Heart right ventricle (tissue), 16 donors: Measurements from ENCODE around the gene TCF12. TPM values are rescaled to one million over a fixed set of nuclear protein-coding genes. Genes with fewer than 3 reads are reported as not detected.

Source experiments
- ATAC-seq, 8 donors: fragments of 200-7000 bp; cut with Tn5 transposase; one replicate each; pipeline ENCODE4 v1.9.1; 2020; ENCODE audit warnings: mild to moderate bottlenecking in 8 of 8, moderate library complexity in 8 of 8, moderate number of reproducible peaks in 1 of 8
- DNase-seq, 2 donors: peaks; one replicate each; pipeline ENCODE4 v3.0.0-alpha.2; 2020
- H3K27ac ChIP-seq, 10 donors: fragments of 200-600 bp; sonication (generic) in 2 of 10; one replicate each; pipeline versions ENCODE4 v1.5.0 to v1.8.0; 2020 to 2022; ENCODE audit warnings: mild to moderate bottlenecking in 3 of 10
- H3K27me3 ChIP-seq, 7 donors: fragments of 200-600 bp; one replicate each; pipeline ENCODE4 v1.8.0; 2021 to 2022; ENCODE audit warnings: mild to moderate bottlenecking in 2 of 7
- H3K36me3 ChIP-seq, 9 donors: fragments of 200-600 bp; sonication (generic) in 1 of 9; one replicate each; pipeline versions ENCODE4 v1.5.0 to v1.8.0; 2020 to 2022; ENCODE audit warnings: mild to moderate bottlenecking in 2 of 9
- H3K4me1 ChIP-seq, 9 donors: fragments of 200-600 bp; sonication (generic) in 1 of 9; one replicate each; pipeline versions ENCODE4 v1.5.0 to v1.8.0; 2020 to 2022; ENCODE audit warnings: mild to moderate bottlenecking in 4 of 9
- H3K4me3 ChIP-seq, 10 donors: fragments of 200-600 bp; sonication (generic) in 2 of 10; one replicate each; pipeline versions ENCODE4 v1.5.0 to v1.8.0; 2020 to 2022; ENCODE audit warnings: mild to moderate bottlenecking in 7 of 10, moderate library complexity in 2 of 10
- H3K9me3 ChIP-seq, 11 donors: fragments of 200-600 bp in 10 of 11; sonication (generic) in 2 of 11; one replicate each; pipeline versions ENCODE4 v1.5.0 to v1.8.0; 2013 to 2022; ENCODE audit warnings: mild to moderate bottlenecking in 2 of 11, control low read depth in 1 of 11, moderate library complexity in 1 of 11
- CTCF ChIP-seq, 9 donors: fragments of 200-600 bp; sonication (generic) in 2 of 9; IDR thresholded peaks; one replicate each; pipeline versions ENCODE4 v1.5.0 to v1.8.0; 2021 to 2022; ENCODE audit warnings: antibody characterized with exemption in 9 of 9, mild to moderate bottlenecking in 5 of 9, moderate library complexity in 1 of 9
- WGBS, 2 donors: extraction: QIAGEN DNeasy Blood & Tissue Kit; methylation state at CpG; one replicate each; pipeline ENCODE4 v1.1.7; 2013; ENCODE audit warnings: inconsistent platforms in 1 of 2; 5-methylcytosine and 5-hydroxymethylcytosine counted together
- intact Hi-C, 10 donors: fragments of 100-400 bp; cut with DNase I; formaldehyde crosslinking; loops; one replicate each; pipeline versions ENCODE4 v1.11.1 to v1.14.2; 2022
- polyA plus RNA-seq, 2 donors: library from polyadenylated mRNA; stranded (reverse); fragments of 200-250 nt; gene quantifications; one replicate each; pipeline ENCODE4 v1.2.3, GENCODE V29; 2013
- total RNA-seq, 10 donors: library from RNA; stranded (reverse); fragmentation: NEBNext Ultra II Directional in 3 of 10; extraction: Animal tissue kit (Norgen Biotek cat#: 25700) in 3 of 10; gene quantifications; one replicate each; pipeline versions ENCODE4 v1.2.1 to v1.2.4, GENCODE V29; 2021 to 2023
- donor health status: Arrhythmogenic right ventricular cardiomyopathy.
- donor health status: ischemic (EF 13 %, LVEDD 7.1; RV severe dilation, severe dysfunction).
- donor health status: healthy with polysubstance abuse.
- donor health status: DM: no; HTN: yes; CAD: no.
- donor health status: DM: no; HTN: no; CAD: no.
- donor health status: ischemic (EF 25% LVEDD 6.9; RV normal size, moderate dysfunction).
- donor health status: ischemic (EF 25% LVEDD 5.7; RV mildly dilated, moderate dysfunction).
- donor health status: healthy.
- donor health status: DM: yes; HTN: yes; CAD: no.
- donor health status: Ischemic cardiomyopathy.
- donor health status: ischemic (EF 35%, LVEDD 5.7; RV mildly dilated, moderate dysfunction).
- donor health status: nonischemic (EF 11% LVEDD 7.7; RV severe dilation, severe dysfunction).
- donor health status: DM: yes; HTN: yes; CAD: no.
- donor health status: PGD.
- donor health status: ischemic (EF 29% LVEDD 5.4; RV normal size, mild dysfunction).
- donor health status: nonischemic (EF 23%, LVEDD 6.1; RV moderate dilation, normal function).

TCF12 gene
- total and polyA plus RNA-seq, 12 donors = 8.7 to 55.7 (median 38.4) TPM

- TF ChIP-seq CTCF (IDR thresholded peaks at IDR 0.05) = no peak
- Histone ChIP-seq H3K9me3 (peaks cover 0 to 7% (median 0%) of the 10 kb centered on the region in 11 donors), H3K27me3 (no peaks in the 10 kb centered on the region), H3K4me1 (peaks cover 0 to 4% (median 0%) of the 10 kb centered on the region in 9 donors), H3K36me3 (peaks cover 0 to 9% (median 0%) of the 10 kb centered on the region in 9 donors), H3K27ac (no peak overlapping the region), H3K4me3 (no peak overlapping the region)
- ATAC-seq = no peak
- no peak for DNase-seq
- intact Hi-C loops = no loop called here
- 76 to 82% methylated on average over 5 of the region's 5 CpGs for WGBS, 2 donors
Measured at GRCh38 chr15:57102858-57103257, 184.4 kb downstream of the TCF12 start.

- DNase-seq (no peak), ATAC-seq (no peak)
- TF ChIP-seq CTCF (IDR thresholded peaks at IDR 0.05) = no peak
- H3K27ac ChIP-seq = no peak overlapping the region
- H3K36me3 ChIP-seq = peaks cover 0 to 9% (median 0%) of the 10 kb centered on the region in 9 donors
- 98 to 100% methylated on average over 2 of the region's 2 CpGs for WGBS, 2 donors
- no peak overlapping the region for H3K4me3 ChIP-seq
- peaks cover 0 to 5% (median 0%) of the 10 kb centered on the region in 9 donors for H3K4me1 ChIP-seq
- no peaks in the 10 kb centered on the region for H3K27me3 ChIP-seq
- H3K9me3 ChIP-seq = peaks cover 0 to 7% (median 0%) of the 10 kb centered on the region in 11 donors
- intact Hi-C loops = no loop called here
Measured at GRCh38 chr15:57108296-57108695, 189.9 kb downstream of the TCF12 start.

- WGBS, 2 donors = 85 to 94% methylated on average over 2 of the region's 2 CpGs
- no peak for TF ChIP-seq CTCF (IDR thresholded peaks at IDR 0.05)
- H3K9me3 ChIP-seq = peaks cover 0 to 7% (median 0%) of the 10 kb centered on the region in 11 donors
- intact Hi-C loops = no loop called here
- H3K4me3 ChIP-seq = no peak overlapping the region
- no peak overlapping the region for H3K27ac ChIP-seq
- H3K36me3 ChIP-seq = peaks cover 0 to 9% (median 0%) of the 10 kb centered on the region in 9 donors
- peaks cover 0 to 10% (median 0%) of the 10 kb centered on the region in 9 donors for H3K4me1 ChIP-seq
- DNase-seq (no peak), ATAC-seq (no peak)
- no peaks in the 10 kb centered on the region for H3K27me3 ChIP-seq
Measured at GRCh38 chr15:57109005-57109404, 190.6 kb downstream of the TCF12 start.

GRCh38 chr15:57111002-57111401, 192.6 kb downstream of the TCF12 start:
- peaks cover 0 to 9% (median 0%) of the 10 kb centered on the region in 9 donors for H3K36me3 ChIP-seq
- H3K27me3 ChIP-seq = no peaks in the 10 kb centered on the region
- ATAC-seq (no peak), DNase-seq (no peak)
- 95 to 96% methylated on average over 4 of the region's 4 CpGs for WGBS, 2 donors
- peaks cover 0 to 7% (median 0%) of the 10 kb centered on the region in 11 donors for H3K9me3 ChIP-seq
- no peak overlapping the region for H3K27ac ChIP-seq
- no peak overlapping the region for H3K4me3 ChIP-seq
- intact Hi-C loops = no loop called here
- H3K4me1 ChIP-seq = peaks cover 0 to 15% (median 4%) of the 10 kb centered on the region in 9 donors
- TF ChIP-seq CTCF (IDR thresholded peaks at IDR 0.05) = no peak
